GM12891 (cell line): ENCODE measurements around the gene CIRBP.

ENCODE experiments used
- PAX5 ChIP-seq: IDR thresholded peaks from 2 replicates; pipeline ENCODE4 v1.6.1; 2011; ENCODE audit warnings: low read length, moderate library complexity, mild to moderate bottlenecking; ENCODE audit not compliant: insufficient read depth, severe bottlenecking
- POLR2A ChIP-seq: IDR thresholded peaks from 2 replicates; pipeline ENCODE4 v1.6.1; 2011; ENCODE audit warnings: low read depth, low read length, control low read depth
- POLR2AphosphoS5 ChIP-seq: IDR thresholded peaks from 2 replicates; pipeline ENCODE4 v1.6.1; 2011; ENCODE audit warnings: low read depth, low read length, control low read depth
- SPI1 ChIP-seq: IDR thresholded peaks from 2 replicates; pipeline ENCODE4 v1.6.1; 2011; ENCODE audit warnings: low read depth, low read length, control low read depth
- TAF1 ChIP-seq: IDR thresholded peaks from 2 replicates; pipeline ENCODE4 v1.6.1; 2011; ENCODE audit warnings: low read depth, low read length, control low read depth

DNA sequence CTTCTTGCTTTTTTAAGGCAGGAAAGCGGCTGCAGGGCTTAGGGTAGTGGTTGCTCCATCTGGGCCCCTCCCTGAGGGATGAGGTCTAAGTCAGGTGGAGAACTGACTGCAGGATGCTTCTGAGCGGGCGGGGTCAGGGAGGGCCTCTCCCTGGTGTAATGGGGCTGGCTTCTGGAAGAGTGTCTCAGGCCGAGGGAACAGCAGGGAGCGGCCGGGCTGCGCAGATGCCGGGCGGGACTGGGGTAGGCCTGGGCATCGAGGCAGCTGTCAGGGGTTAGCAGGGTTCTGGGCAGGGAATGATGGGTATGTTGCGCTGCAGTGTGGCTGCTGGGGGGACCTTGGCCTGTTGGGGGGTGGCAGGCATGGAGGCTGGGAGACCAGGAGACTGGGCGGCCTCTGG lies 8.9 kb downstream of the CIRBP start:
- TF ChIP-seq POLR2A (no peak), POLR2AphosphoS5 (no peak), TAF1 (no peak), SPI1 (no peak), PAX5 (no peak)
